ENCODE measurements around the gene TRMU. TPM values are rescaled to one million over a fixed set of nuclear protein-coding genes. Genes with fewer than 3 reads are reported as not detected.

Gene TRMU
- total and polyA plus RNA-seq, 4 experiments from 2014 or later: 14.5 to 93.0 (median 48.6) TPM

DNA sequence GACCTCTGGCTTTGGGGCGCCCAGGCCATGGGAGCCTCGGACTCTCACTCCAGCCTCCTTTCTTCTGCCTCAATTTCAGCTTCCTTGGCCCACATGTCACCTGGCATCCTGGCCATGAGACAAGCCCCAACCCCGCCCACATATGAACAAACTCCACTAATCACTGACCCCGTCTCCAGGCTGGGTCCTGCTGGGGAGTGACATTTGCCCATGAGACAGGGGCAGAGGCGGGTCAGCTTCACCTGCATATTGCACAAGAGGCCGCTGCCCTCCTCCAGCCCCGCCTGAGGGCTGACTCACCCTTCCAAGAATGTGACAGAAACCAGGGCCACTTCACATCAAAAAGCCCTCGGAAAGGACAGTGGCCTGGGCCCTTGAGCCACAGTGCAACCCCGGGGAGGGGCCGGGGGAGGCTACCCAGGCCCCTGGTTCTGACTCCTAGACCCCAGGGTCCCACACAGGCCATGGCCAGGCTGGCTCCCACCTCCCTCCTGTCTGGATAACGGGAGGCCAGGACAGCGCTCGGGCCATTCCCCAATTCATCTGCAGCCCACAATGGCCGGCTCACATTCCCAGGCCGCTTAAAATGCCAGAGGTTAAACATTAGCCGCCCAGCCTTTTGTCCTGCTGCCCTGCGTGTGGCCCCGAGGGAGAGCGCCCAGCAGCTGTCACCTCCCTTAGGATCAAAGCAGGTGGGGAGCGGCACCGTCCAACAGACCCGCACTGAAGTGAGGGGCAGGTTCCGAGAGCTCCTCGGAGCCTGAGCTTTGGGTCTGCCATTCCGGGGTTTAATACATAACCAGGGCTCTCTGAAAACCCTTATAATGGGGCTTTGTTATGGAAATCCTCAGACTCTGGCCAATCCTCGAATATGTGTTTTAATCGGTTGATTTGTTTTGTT is 42.3 kb downstream of the TRMU start:
- Histone ChIP-seq H3K36me3 (ENCODE audit: insufficient read depth, low read length) (no peaks in the 10 kb centered on the region), H3K27me3 (ENCODE audit: insufficient read depth, low read length) (no peaks in the 10 kb centered on the region), H3K4me3 (ENCODE audit: low read length in 2 of 2) (no peak overlapping the region), H3K27ac (ENCODE audit: low read depth, low read length) (no peak overlapping the region), H3K4me1 (ENCODE audit: insufficient read depth, low read length) (peaks cover 16% of the 10 kb centered on the region), H3K9me3 (ENCODE audit: control insufficient read depth in 1 of 2, low read length in 2 of 2) (no peaks in the 10 kb centered on the region)
- Mint-ChIP-seq H3K27ac (no peak overlapping the region), H3K4me1 (peaks cover 10 to 19% (median 14%) of the 10 kb centered on the region in 4 donors), H3K9me3 (peaks cover 0 to 23% (median 7%) of the 10 kb centered on the region in 8 donors), H3K4me3 (no peak overlapping the region), H3K36me3 (no peaks in the 10 kb centered on the region), H3K27me3 (peaks cover 2% of the 10 kb centered on the region in 2 donors)
- intact Hi-C loops (cut with micrococcal nuclease): no loop called here
- ChIA-PET CTCF (ENCODE audit: partially characterized antibody) (interaction anchor here (2.5 kb wide), 1 partner anchor 10 kb away, joined by 12 read pairs; no protein-coding TSS in a partner anchor), POLR2A (ENCODE audit: partially characterized antibody) (no interaction called here)
- DNase-seq: no peak

GRCh38 chr22:46378426-46379065 is 43.0 kb downstream of the TRMU start:
- no peak for DNase-seq
- Mint-ChIP-seq H3K4me1 (peaks cover 7 to 15% (median 10%) of the 10 kb centered on the region in 4 donors), H3K4me3 (no peak overlapping the region), H3K9me3 (peaks cover 0 to 23% (median 7%) of the 10 kb centered on the region in 8 donors), H3K27ac (no peak overlapping the region), H3K27me3 (peaks cover 0 to 2% of the 10 kb centered on the region in 2 donors), H3K36me3 (no peaks in the 10 kb centered on the region)
- H3K27me3 ChIP-seq (ENCODE audit: insufficient read depth, low read length): no peaks in the 10 kb centered on the region
- intact Hi-C loops (cut with micrococcal nuclease): no loop called here
- ChIA-PET CTCF (ENCODE audit: partially characterized antibody) (interaction anchor here (2.5 kb wide), 1 partner anchor 11 kb away, joined by 12 read pairs; no protein-coding TSS in a partner anchor), POLR2A (ENCODE audit: partially characterized antibody) (no interaction called here)
- peaks cover 10% of the 10 kb centered on the region for H3K4me1 ChIP-seq (ENCODE audit: insufficient read depth, low read length)
- no peak overlapping the region for H3K4me3 ChIP-seq (ENCODE audit: low read length in 2 of 2)
- H3K9me3 ChIP-seq (ENCODE audit: control insufficient read depth in 1 of 2, low read length in 2 of 2): no peaks in the 10 kb centered on the region
- H3K36me3 ChIP-seq (ENCODE audit: insufficient read depth, low read length): no peaks in the 10 kb centered on the region
- no peak overlapping the region for H3K27ac ChIP-seq (ENCODE audit: low read depth, low read length)

- intact Hi-C loops (cut with micrococcal nuclease): no loop called here
- no peaks in the 10 kb centered on the region for H3K36me3 Mint-ChIP-seq
- no peak overlapping the region for H3K4me3 Mint-ChIP-seq
- DNase-seq: no peak
- Histone ChIP-seq H3K27me3 (ENCODE audit: insufficient read depth, low read length) (no peaks in the 10 kb centered on the region), H3K9me3 (ENCODE audit: control insufficient read depth in 1 of 2, low read length in 2 of 2) (no peaks in the 10 kb centered on the region), H3K36me3 (ENCODE audit: insufficient read depth, low read length) (no peaks in the 10 kb centered on the region), H3K27ac (ENCODE audit: low read depth, low read length) (no peak overlapping the region), H3K4me3 (ENCODE audit: low read length in 2 of 2) (no peak overlapping the region), H3K4me1 (ENCODE audit: insufficient read depth, low read length) (peaks cover 3% of the 10 kb centered on the region)
- ChIA-PET CTCF (ENCODE audit: partially characterized antibody) (no interaction called here), POLR2A (ENCODE audit: partially characterized antibody) (no interaction called here)
- H3K9me3 Mint-ChIP-seq: peaks cover 0 to 20% (median 7%) of the 10 kb centered on the region in 8 donors
- peaks cover 2 to 7% (median 3%) of the 10 kb centered on the region in 4 donors for H3K4me1 Mint-ChIP-seq
- peaks cover 0 to 2% of the 10 kb centered on the region in 2 donors for H3K27me3 Mint-ChIP-seq
- H3K27ac Mint-ChIP-seq: no peak overlapping the region
Observed at GRCh38 chr22:46379066-46379930, 43.8 kb downstream of the TRMU start.

DNA sequence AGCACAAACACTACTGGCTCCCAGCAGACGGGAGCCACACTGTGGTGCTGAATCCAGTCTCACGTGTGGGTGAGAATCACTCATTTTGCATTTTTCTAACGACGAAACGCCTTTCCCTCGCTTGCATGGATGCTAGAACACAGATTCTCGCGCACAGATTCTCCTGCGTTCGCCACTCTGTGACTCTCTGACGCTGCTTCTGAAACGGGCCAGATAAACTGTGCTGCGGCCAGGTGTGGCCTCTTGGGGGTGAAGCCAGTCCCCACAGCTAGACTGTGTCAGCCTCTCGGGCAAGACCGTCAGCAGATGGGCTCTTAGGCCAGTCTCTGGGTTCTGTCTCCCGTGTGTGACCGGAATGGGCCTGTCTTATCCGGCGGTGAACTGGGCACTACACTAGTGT is 44.6 kb downstream of the TRMU start:
- peaks cover 0 to 19% (median 6%) of the 10 kb centered on the region in 8 donors for H3K9me3 Mint-ChIP-seq
- Histone ChIP-seq H3K36me3 (ENCODE audit: insufficient read depth, low read length) (no peaks in the 10 kb centered on the region), H3K4me1 (ENCODE audit: insufficient read depth, low read length) (no peaks in the 10 kb centered on the region), H3K27me3 (ENCODE audit: insufficient read depth, low read length) (no peaks in the 10 kb centered on the region), H3K4me3 (ENCODE audit: low read length in 2 of 2) (no peak overlapping the region), H3K9me3 (ENCODE audit: control insufficient read depth in 1 of 2, low read length in 2 of 2) (no peaks in the 10 kb centered on the region), H3K27ac (ENCODE audit: low read depth, low read length) (no peak overlapping the region)
- no peaks in the 10 kb centered on the region for H3K36me3 Mint-ChIP-seq
- ChIA-PET POLR2A (ENCODE audit: partially characterized antibody) (no interaction called here), CTCF (ENCODE audit: partially characterized antibody) (no interaction called here)
- no peak for DNase-seq
- intact Hi-C loops (cut with micrococcal nuclease): no loop called here
- H3K4me3 Mint-ChIP-seq: peak overlapping the region in 1 of 8 donors; percentile 45
- peaks cover 0 to 2% of the 10 kb centered on the region in 2 donors for H3K27me3 Mint-ChIP-seq
- H3K27ac Mint-ChIP-seq: no peak overlapping the region
- peaks cover 0 to 5% (median under 1%) of the 10 kb centered on the region in 4 donors for H3K4me1 Mint-ChIP-seq

DNA sequence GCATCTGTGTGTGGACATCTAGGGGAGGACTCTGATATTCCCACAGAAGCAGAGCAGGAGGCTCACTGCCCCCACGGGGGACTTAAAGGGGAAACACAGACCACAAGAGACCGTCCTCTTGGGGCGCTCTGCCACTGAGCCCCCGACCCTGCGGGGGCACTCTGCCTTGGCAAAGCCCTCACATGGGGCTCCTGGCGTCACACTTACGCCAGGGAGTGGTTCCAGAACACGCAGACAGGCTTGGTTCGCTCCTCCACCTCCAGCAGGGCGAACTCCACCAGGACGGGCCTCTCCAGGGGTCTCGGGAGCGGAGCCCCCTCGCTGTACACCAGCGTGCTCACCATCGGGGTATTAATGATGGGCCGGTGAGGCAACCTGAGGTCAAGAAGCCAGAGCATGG is 45.1 kb downstream of the TRMU start:
- peaks cover 0 to 2% of the 10 kb centered on the region in 2 donors for H3K27me3 Mint-ChIP-seq
- no peaks in the 10 kb centered on the region for H3K27me3 ChIP-seq (ENCODE audit: insufficient read depth, low read length)
- ChIA-PET CTCF (ENCODE audit: partially characterized antibody) (interaction anchor here (1.1 kb wide), 1 partner anchor 13 kb away, joined by 4 read pairs; no protein-coding TSS in a partner anchor), POLR2A (ENCODE audit: partially characterized antibody) (no interaction called here)
- intact Hi-C loops (cut with micrococcal nuclease): no loop called here
- no peaks in the 10 kb centered on the region for H3K4me1 ChIP-seq (ENCODE audit: insufficient read depth, low read length)
- no peak for DNase-seq
- H3K9me3 ChIP-seq (ENCODE audit: control insufficient read depth in 1 of 2, low read length in 2 of 2): no peaks in the 10 kb centered on the region
- peaks cover 0 to 5% (median under 1%) of the 10 kb centered on the region in 4 donors for H3K4me1 Mint-ChIP-seq
- H3K27ac ChIP-seq (ENCODE audit: low read depth, low read length): no peak overlapping the region
- H3K9me3 Mint-ChIP-seq: peaks cover 0 to 16% (median 5%) of the 10 kb centered on the region in 8 donors
- H3K36me3 Mint-ChIP-seq: no peaks in the 10 kb centered on the region
- H3K36me3 ChIP-seq (ENCODE audit: insufficient read depth, low read length): no peaks in the 10 kb centered on the region
- H3K4me3 ChIP-seq (ENCODE audit: low read length in 2 of 2): no peak overlapping the region
- H3K4me3 Mint-ChIP-seq: no peak overlapping the region
- no peak overlapping the region for H3K27ac Mint-ChIP-seq

GRCh38 chr22:46381142-46381541 is 45.6 kb downstream of the TRMU start:
- Histone ChIP-seq H3K27ac (ENCODE audit: low read depth, low read length) (no peak overlapping the region), H3K36me3 (ENCODE audit: insufficient read depth, low read length) (no peaks in the 10 kb centered on the region), H3K9me3 (ENCODE audit: control insufficient read depth in 1 of 2, low read length in 2 of 2) (no peaks in the 10 kb centered on the region), H3K4me1 (ENCODE audit: insufficient read depth, low read length) (no peaks in the 10 kb centered on the region), H3K4me3 (ENCODE audit: low read length in 2 of 2) (no peak overlapping the region), H3K27me3 (ENCODE audit: insufficient read depth, low read length) (no peaks in the 10 kb centered on the region)
- Mint-ChIP-seq H3K4me3 (no peak overlapping the region), H3K27ac (no peak overlapping the region), H3K27me3 (peaks cover 0 to 2% of the 10 kb centered on the region in 2 donors), H3K4me1 (no peaks in the 10 kb centered on the region), H3K9me3 (peaks cover 0 to 11% (median under 1%) of the 10 kb centered on the region in 8 donors), H3K36me3 (no peaks in the 10 kb centered on the region)
- DNase-seq: no peak
- ChIA-PET POLR2A (ENCODE audit: partially characterized antibody) (no interaction called here), CTCF (ENCODE audit: partially characterized antibody) (interaction anchor here (1.1 kb wide), 1 partner anchor 13 kb away, joined by 4 read pairs; no protein-coding TSS in a partner anchor)
- intact Hi-C loops (cut with micrococcal nuclease): no loop called here

Data from CD4-positive, alpha-beta memory T cell (primary cell).